HepG2 (cell line): ENCODE results near the gene SPACDR. TPM values are rescaled to one million over a fixed set of nuclear protein-coding genes. Genes with fewer than 3 reads are reported as not detected.

Experiments used
- CBFB ChIP-seq: sonication (generic); formaldehyde crosslinking; IDR thresholded peaks from 2 replicates; pipeline ENCODE4 v1.4.0; 2020; ENCODE audit warnings: missing genetic modification reagents
- ESRRA ChIP-seq: sonication (generic); formaldehyde crosslinking; IDR thresholded peaks from 2 replicates; pipeline ENCODE4 v1.5.1; 2020; ENCODE audit warnings: mild to moderate bottlenecking, low read depth, missing genetic modification reagents
- FOXC1 ChIP-seq: sonication (generic); formaldehyde crosslinking; IDR thresholded peaks from 2 replicates; pipeline ENCODE4 v1.8.0; 2022; ENCODE audit warnings: mild to moderate bottlenecking, missing genetic modification reagents, borderline replicate concordance
- KDM5B ChIP-seq: sonication (generic); formaldehyde crosslinking; IDR thresholded peaks from 2 replicates; pipeline ENCODE4 v1.4.0; 2020; ENCODE audit warnings: missing genetic modification reagents, mild to moderate bottlenecking, borderline replicate concordance
- NCOA5 ChIP-seq: sonication (generic); formaldehyde crosslinking; IDR thresholded peaks from 2 replicates; pipeline ENCODE4 v1.4.0; 2020; ENCODE audit warnings: missing genetic modification reagents
- NFIB ChIP-seq: sonication (generic); formaldehyde crosslinking; IDR thresholded peaks from 2 replicates; pipeline ENCODE4 v1.9.0; 2021; ENCODE audit warnings: missing genetic modification reagents, mild to moderate bottlenecking, borderline replicate concordance
- PLRG1 ChIP-seq: fragments of 450-650 bp; conservative IDR thresholded peaks from 2 replicates; pipeline ENCODE4 v1.6.1; 2016
- RELA ChIP-seq: sonication (generic); formaldehyde crosslinking; IDR thresholded peaks from 2 replicates; pipeline ENCODE4 v1.4.0; 2020; ENCODE audit warnings: missing genetic modification reagents
- SRSF1 ChIP-seq: fragments of 200-400 bp; formaldehyde crosslinking; optimal IDR thresholded peaks from 2 replicates; pipeline ENCODE3; 2017; ENCODE audit warnings: mild to moderate bottlenecking, low read depth, low read length, moderate library complexity
- TARDBP ChIP-seq: sonication (generic); formaldehyde crosslinking; IDR thresholded peaks from 2 replicates; pipeline ENCODE4 v1.8.0; 2022; ENCODE audit warnings: mild to moderate bottlenecking, missing genetic modification reagents
- YEATS2 ChIP-seq: sonication (generic); formaldehyde crosslinking; IDR thresholded peaks from 2 replicates; pipeline ENCODE4 v1.4.0; 2020; ENCODE audit warnings: missing genetic modification reagents, borderline replicate concordance
- ZMYM3 ChIP-seq: sonication (generic); formaldehyde crosslinking; IDR thresholded peaks from 2 replicates; pipeline ENCODE4 v1.5.1; 2020; ENCODE audit warnings: mild to moderate bottlenecking, missing genetic modification reagents
- ZNF383 ChIP-seq: sonication (generic); formaldehyde crosslinking; IDR thresholded peaks from 2 replicates; pipeline ENCODE4 v1.4.0; 2020; ENCODE audit warnings: missing genetic modification reagents, mild to moderate bottlenecking, borderline replicate concordance
- ZNF441 ChIP-seq: sonication (generic); formaldehyde crosslinking; IDR thresholded peaks from 2 replicates; pipeline ENCODE4 v1.7.0; 2021; ENCODE audit warnings: missing genetic modification reagents, borderline replicate concordance
- polyA plus RNA-seq, 8 experiments: library from polyadenylated mRNA; depleted of rRNA in 3 of 8; stranded (reverse) in 7 of 8; unstranded in 1 of 8; fragments of >200 nt; fragmentation: Illumina TruSeq in 4 of 8; extraction: Trizol in 4 of 8; gene quantifications; 2 replicates each; pipeline versions ENCODE4 v1.2.1 to v1.2.3, GENCODE V29; 2011 to 2016; ENCODE audit warnings: low read depth in 4 of 8, missing spikeins in 1 of 8, mixed read lengths in 1 of 8; ENCODE audit not compliant: insufficient read depth in 1 of 8
- total RNA-seq, 5 experiments: library from RNA; depleted of rRNA; stranded (reverse); fragments of >200 nt; fragmentation: Illumina TruSeq; extraction: Trizol; gene quantifications; 2 replicates each; pipeline ENCODE4 v1.2.3, GENCODE V29; 2016; ENCODE audit warnings: low read depth in 1 of 5
- TF ChIP-seq, protein P1 (sequence below): sonication (generic); formaldehyde crosslinking; IDR thresholded peaks from 2 replicates; pipeline ENCODE4 v1.9.0; 2022; ENCODE audit warnings: low read depth, missing genetic modification reagents
- TF ChIP-seq, protein P2 (sequence below): sonication (generic); formaldehyde crosslinking; IDR thresholded peaks from 2 replicates; pipeline ENCODE4 v1.4.0; 2020; ENCODE audit warnings: mild to moderate bottlenecking, missing genetic modification reagents

The SPACDR gene
- total and polyA plus RNA-seq, 2 of the 13 experiments (the other 11 are each of a cell fraction or from before 2014, with no cell fraction given) = 0.41 TPM; not detected in 1

DNA sequence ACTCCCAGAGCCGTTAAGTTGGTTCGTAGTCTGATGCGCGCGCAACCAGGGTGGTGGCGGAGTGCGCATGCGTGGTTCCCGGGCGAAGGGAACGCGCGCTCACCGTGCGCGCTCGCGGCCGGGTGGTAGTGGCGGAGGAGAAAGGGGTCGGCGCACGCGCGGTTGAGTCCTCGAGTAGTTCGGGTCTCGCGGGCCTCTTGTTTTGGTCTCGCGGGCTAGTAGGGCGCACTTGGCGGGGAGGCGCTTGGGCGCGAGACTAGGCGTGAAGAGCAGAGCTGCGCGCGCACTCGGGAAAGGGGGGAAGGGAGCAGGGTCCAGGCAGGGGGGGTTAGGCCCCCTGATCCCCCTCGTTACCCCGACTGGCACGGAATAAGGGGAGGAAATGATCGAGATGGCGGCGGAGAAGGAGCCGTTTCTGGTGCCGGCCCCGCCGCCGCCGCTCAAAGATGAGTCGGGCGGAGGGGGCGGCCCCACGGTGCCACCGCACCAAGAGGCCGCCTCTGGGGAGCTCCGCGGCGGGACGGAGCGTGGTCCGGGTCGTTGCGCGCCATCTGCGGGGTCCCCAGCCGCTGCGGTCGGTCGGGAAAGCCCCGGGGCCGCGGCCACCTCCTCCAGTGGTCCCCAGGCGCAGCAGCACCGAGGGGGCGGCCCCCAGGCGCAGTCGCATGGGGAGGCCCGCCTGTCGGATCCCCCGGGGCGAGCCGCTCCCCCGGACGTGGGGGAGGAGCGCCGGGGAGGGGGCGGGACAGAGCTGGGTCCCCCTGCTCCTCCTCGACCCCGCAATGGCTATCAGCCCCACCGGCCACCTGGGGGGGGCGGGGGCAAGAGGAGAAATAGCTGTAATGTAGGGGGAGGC lies 34.2 kb downstream of the SPACDR start, which contains the start of gene MEPCE (continued):
- TF ChIP-seq, protein P1, sequence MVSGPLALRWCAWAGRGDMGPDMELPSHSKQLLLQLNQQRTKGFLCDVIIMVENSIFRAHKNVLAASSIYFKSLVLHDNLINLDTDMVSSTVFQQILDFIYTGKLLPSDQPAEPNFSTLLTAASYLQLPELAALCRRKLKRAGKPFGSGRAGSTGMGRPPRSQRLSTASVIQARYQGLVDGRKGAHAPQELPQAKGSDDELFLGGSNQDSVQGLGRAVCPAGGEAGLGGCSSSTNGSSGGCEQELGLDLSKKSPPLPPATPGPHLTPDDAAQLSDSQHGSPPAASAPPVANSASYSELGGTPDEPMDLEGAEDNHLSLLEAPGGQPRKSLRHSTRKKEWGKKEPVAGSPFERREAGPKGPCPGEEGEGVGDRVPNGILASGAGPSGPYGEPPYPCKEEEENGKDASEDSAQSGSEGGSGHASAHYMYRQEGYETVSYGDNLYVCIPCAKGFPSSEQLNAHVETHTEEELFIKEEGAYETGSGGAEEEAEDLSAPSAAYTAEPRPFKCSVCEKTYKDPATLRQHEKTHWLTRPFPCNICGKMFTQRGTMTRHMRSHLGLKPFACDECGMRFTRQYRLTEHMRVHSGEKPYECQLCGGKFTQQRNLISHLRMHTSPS (CRISPR knock-in tag) = no peak
- TF ChIP-seq ZNF441 (CRISPR knock-in tag) = no peak; the same call in 1 of the 2 replicates
- TF ChIP-seq, protein P2, sequence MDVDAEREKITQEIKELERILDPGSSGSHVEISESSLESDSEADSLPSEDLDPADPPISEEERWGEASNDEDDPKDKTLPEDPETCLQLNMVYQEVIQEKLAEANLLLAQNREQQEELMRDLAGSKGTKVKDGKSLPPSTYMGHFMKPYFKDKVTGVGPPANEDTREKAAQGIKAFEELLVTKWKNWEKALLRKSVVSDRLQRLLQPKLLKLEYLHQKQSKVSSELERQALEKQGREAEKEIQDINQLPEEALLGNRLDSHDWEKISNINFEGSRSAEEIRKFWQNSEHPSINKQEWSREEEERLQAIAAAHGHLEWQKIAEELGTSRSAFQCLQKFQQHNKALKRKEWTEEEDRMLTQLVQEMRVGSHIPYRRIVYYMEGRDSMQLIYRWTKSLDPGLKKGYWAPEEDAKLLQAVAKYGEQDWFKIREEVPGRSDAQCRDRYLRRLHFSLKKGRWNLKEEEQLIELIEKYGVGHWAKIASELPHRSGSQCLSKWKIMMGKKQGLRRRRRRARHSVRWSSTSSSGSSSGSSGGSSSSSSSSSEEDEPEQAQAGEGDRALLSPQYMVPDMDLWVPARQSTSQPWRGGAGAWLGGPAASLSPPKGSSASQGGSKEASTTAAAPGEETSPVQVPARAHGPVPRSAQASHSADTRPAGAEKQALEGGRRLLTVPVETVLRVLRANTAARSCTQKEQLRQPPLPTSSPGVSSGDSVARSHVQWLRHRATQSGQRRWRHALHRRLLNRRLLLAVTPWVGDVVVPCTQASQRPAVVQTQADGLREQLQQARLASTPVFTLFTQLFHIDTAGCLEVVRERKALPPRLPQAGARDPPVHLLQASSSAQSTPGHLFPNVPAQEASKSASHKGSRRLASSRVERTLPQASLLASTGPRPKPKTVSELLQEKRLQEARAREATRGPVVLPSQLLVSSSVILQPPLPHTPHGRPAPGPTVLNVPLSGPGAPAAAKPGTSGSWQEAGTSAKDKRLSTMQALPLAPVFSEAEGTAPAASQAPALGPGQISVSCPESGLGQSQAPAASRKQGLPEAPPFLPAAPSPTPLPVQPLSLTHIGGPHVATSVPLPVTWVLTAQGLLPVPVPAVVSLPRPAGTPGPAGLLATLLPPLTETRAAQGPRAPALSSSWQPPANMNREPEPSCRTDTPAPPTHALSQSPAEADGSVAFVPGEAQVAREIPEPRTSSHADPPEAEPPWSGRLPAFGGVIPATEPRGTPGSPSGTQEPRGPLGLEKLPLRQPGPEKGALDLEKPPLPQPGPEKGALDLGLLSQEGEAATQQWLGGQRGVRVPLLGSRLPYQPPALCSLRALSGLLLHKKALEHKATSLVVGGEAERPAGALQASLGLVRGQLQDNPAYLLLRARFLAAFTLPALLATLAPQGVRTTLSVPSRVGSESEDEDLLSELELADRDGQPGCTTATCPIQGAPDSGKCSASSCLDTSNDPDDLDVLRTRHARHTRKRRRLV (CRISPR knock-in tag) = peak; percentile 81; the same call in 1 of the 2 replicates
- TF ChIP-seq SRSF1 = no peak
- peak; percentile 47; the same call in 1 of the 2 replicates for TF ChIP-seq KDM5B
- TF ChIP-seq ZMYM3 (CRISPR knock-in tag) = no peak
- no peak for TF ChIP-seq PLRG1
- TF ChIP-seq RELA (CRISPR knock-in tag) = no peak
- no peak for TF ChIP-seq ESRRA (CRISPR knock-in tag)
- no peak for TF ChIP-seq NFIB (CRISPR knock-in tag)
- TF ChIP-seq FOXC1 (CRISPR knock-in tag) = peak; percentile 53; the same call in 1 of the 2 replicates
- no peak; the same call in 1 of the 2 replicates for TF ChIP-seq TARDBP (CRISPR knock-in tag)
- no peak for TF ChIP-seq ZNF383 (CRISPR knock-in tag)
- TF ChIP-seq YEATS2 (CRISPR knock-in tag) = 0 out of 2 replicates have a peak, but pooled peaks have one; percentile 47
- TF ChIP-seq CBFB (CRISPR knock-in tag) = no peak; the same call in 1 of the 2 replicates
- TF ChIP-seq NCOA5 = no peak
